NCI-H128 (cell line): ENCODE data around the gene ZNF524.

Source experiments
- DNase-seq: peaks from one replicate; lab custom pipeline; 2025; ENCODE audit not compliant: unreplicated experiment; lab: John Stamatoyannopoulos, UW

ZNF524 gene

GRCh38 chr19:55619286-55619685 is 19.2 kb downstream of the ZNF524 start:
- DNase-seq = no peak

GRCh38 chr19:55620410-55621204 is 20.5 kb downstream of the ZNF524 start:
- no peak for DNase-seq

GRCh38 chr19:55621205-55621672 is 21.2 kb downstream of the ZNF524 start:
- no peak for DNase-seq

GRCh38 chr19:55621673-55622231 is 21.7 kb downstream of the ZNF524 start:
- DNase-seq = no peak

- DNase-seq = no peak
Measured at GRCh38 chr19:55622242-55622969, 22.3 kb downstream of the ZNF524 start.

- DNase-seq = no peak
Measured at GRCh38 chr19:55623130-55623529, 23.0 kb downstream of the ZNF524 start.

- DNase-seq = no peak
Measured at GRCh38 chr19:55623561-55623960, 23.5 kb downstream of the ZNF524 start.

- DNase-seq = peak; percentile 81
Measured at GRCh38 chr19:55624109-55625003, 24.3 kb downstream of the ZNF524 start, which contains the start of gene ZNF784. TSS of gene ZNF784 (minus strand) at chr19:55624566. CDS start at chr19:55624561, 5 bp downstream.

- no peak for DNase-seq
Measured at GRCh38 chr19:55625004-55625326, 24.9 kb downstream of the ZNF524 start.

GRCh38 chr19:55626350-55626749 is 26.3 kb downstream of the ZNF524 start:
- no peak for DNase-seq

- peak; percentile 85 for DNase-seq
Measured at GRCh38 chr19:55632463-55632834, 32.4 kb downstream of the ZNF524 start.

- DNase-seq = no peak
Measured at GRCh38 chr19:55633861-55634260, 33.8 kb downstream of the ZNF524 start.

- no peak for DNase-seq
Measured at GRCh38 chr19:55635334-55635717, 35.2 kb downstream of the ZNF524 start.

GRCh38 chr19:55635856-55636440 is 35.9 kb downstream of the ZNF524 start:
- DNase-seq = no peak

GRCh38 chr19:55636723-55637122 is 36.6 kb downstream of the ZNF524 start:
- no peak for DNase-seq

- no peak for DNase-seq
Measured at GRCh38 chr19:55637534-55637933, 37.4 kb downstream of the ZNF524 start.

- DNase-seq = no peak
Measured at GRCh38 chr19:55638864-55639359, 38.8 kb downstream of the ZNF524 start.

- DNase-seq = peak; percentile 38
Measured at GRCh38 chr19:55640043-55640576, 40.0 kb downstream of the ZNF524 start.

GRCh38 chr19:55640577-55641425 is 40.7 kb downstream of the ZNF524 start, which contains the start of gene ZNF580:
TSS of gene ZNF580 (plus strand) at chr19:55641002. CDS start at chr19:55642509, 1,507 bp downstream.
- DNase-seq = peak; percentile 41
